Measurements from ENCODE around the gene ACOX2.

DNA sequence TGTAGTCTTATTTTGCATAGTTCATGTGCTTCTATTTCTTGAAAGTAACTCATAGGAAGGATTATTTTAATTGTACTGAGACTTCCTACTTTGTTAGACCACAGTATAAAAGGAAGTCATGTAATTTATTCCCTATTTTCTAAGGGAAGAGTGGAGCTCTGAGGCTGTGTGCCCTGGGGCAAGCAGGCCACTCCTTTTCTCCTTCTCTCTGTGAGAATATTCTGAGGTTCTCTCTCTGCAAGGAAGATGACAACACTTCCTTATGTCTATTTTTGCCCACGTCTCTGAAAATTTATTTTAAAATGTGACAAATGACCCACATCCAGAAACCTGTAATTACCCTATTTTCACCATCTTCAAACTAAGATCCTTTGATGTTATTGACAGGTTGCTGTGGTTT, 34.1 kb downstream of the ACOX2 start:
- TF ChIP-seq POLR2A (IDR thresholded peaks at IDR 0.05; ENCODE audit: low read depth): no peak
- TF ChIP-seq, protein P1, sequence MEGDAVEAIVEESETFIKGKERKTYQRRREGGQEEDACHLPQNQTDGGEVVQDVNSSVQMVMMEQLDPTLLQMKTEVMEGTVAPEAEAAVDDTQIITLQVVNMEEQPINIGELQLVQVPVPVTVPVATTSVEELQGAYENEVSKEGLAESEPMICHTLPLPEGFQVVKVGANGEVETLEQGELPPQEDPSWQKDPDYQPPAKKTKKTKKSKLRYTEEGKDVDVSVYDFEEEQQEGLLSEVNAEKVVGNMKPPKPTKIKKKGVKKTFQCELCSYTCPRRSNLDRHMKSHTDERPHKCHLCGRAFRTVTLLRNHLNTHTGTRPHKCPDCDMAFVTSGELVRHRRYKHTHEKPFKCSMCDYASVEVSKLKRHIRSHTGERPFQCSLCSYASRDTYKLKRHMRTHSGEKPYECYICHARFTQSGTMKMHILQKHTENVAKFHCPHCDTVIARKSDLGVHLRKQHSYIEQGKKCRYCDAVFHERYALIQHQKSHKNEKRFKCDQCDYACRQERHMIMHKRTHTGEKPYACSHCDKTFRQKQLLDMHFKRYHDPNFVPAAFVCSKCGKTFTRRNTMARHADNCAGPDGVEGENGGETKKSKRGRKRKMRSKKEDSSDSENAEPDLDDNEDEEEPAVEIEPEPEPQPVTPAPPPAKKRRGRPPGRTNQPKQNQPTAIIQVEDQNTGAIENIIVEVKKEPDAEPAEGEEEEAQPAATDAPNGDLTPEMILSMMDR (IDR thresholded peaks at IDR 0.05): no peak

All from esophagus muscularis mucosa (tissue), 3 donors.